GM19324 (cell line): ENCODE measurements around the gene PTPN14.
A peak's percentile ranks its signal among the peaks of the same experiment; 100 is the strongest.

ENCODE experiments used
- ATAC-seq: cut with Tn5 transposase; IDR thresholded peaks from one replicate; pipeline ENCODE4 v1.9.1; 2021; ENCODE audit warnings: mild to moderate bottlenecking, moderate library complexity; ENCODE audit not compliant: unreplicated experiment, low FRiP score

PTPN14 gene

DNA sequence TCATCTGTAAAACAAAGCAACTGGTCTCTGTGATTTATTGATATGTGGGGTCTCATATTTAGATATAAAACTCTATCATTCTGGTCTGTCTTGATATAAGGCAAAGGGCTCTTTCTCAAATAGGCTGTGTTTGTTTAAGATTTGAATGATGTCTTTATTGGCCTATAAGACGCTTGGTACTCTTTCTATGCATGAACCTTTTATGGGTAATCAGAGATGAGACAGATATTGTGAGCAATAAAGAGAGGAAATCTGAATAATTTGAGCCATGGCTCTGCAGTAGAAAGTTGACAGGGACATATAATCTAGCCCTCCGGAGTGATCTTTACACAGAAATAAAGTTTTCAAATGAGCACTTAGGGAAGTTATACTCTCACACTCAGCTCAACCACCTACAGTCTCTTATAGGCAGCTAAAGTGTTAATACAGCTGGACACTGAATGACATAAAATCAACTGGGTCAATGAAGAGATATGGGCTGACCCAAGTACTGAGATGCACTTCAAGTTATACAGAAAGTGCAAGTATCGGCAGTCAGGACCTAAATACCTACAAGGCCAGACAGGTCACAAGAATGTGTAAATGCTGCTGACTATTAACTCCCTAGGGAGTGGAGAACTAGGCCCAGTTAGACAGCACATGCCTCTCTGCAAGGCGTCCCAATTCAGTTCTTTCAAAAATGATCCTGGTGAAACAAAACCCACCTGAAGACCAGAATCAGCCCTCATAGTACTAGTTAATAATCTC, 111.0 kb downstream of the PTPN14 start:
- no peak for ATAC-seq

DNA sequence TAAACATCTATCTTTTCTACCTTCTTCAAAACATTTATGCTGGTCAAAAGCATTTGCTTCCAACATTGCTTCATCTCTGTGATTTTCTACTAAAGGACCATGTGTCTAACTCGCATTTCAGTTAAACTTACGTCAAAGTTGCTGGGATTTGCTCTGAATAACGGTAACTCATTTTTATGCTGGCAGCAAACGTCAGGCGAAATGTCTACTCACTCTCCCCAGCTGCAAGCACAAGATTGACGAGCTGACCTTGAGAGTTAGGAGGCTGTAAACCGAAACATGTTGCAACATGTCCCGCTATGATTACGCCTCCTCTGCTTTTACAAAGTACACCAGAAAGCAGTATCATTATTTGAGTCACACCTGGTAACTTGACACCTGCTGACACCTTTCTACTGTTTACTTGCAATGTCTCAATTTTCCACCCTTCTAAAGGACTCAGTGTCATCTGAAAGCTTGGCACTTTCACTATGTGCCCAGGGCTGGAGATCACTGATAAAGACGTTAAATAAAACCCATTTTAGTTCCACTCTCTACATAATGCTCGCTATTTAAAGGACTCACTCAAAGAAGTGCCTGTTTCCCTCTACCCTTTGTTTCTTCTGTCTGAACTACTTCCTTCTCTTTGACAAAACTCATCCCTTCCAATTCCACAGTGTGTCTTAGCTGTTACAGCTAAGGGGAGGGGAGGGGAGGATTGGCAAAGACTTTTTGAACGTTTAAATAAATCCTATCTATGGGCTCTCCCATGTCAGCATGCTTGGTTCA, 111.9 kb downstream of the PTPN14 start:
- peak; percentile 84 for ATAC-seq

DNA sequence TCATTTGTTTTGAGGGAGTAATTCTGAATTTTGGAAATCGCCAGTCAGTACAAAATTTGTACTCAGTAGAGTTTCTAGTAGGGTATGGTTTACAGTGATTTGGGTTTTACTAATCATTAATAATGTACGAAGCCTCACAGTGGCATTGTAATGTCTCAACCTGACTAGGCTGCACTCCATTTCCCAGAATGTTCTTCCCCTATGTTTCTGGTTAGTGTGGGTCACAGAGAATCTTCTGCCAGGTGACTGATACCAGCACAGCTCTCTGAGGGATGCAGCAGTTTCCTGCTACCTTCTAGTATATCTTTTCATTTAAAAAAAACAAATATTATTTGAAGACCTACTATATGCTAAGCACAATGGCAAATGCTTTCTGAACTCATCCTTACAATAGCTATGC, 112.9 kb downstream of the PTPN14 start:
- no peak for ATAC-seq

DNA sequence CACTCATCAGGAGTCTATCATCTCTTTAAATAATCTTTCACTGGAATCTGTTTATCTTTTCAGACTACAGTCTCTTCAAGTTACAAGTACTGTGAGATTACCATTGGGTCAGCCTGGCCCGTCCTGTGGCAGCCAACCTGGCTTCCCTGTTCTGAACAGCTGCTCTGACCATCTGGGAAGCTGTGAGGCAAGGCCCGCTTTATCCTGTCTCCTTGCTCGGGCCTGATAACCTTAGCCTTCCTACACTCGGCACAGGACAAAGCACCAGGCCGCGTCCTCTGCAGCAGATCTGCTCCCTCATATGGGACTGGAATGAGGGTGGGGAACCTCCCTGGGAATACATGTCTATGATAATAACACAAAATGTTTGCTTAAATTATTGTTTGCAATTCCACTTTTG, 113.3 kb downstream of the PTPN14 start:
- no peak for ATAC-seq

DNA sequence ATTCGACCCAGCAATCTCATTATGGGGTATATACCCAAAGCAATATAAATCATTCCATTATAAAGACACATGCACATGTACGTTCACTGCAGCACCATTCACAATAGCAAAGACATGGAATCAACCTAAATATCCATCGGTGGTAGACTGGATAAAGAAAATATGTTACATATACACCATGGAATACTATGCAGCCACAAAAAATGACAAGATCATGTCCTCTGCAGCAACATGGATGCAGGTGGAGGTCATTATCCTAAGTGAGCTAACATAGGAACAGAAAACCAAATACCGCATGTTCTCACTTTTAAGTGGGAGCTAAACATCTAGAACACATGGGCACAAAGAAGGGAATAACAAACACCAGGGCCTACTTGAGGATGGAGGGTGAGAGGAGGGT, 115.5 kb downstream of the PTPN14 start:
- no peak for ATAC-seq

DNA sequence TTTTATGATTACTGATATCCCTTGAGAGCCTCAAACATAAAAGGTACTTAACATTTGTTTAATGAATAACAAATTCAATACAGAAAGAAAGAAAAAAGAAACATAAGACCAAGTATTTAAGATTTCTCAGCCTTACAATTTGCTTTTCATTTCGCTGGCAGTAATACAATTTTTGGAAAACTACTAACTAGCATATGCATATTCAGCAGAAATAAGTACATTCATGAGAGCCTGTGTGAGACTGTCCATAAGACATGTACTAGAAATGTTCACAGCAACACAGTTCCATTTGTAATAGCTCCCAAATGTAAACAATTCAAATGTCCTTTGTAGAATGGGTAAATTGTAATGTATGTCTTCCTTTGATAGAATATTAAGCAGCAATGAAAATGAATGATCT, 119.2 kb downstream of the PTPN14 start:
- ATAC-seq = no peak

DNA sequence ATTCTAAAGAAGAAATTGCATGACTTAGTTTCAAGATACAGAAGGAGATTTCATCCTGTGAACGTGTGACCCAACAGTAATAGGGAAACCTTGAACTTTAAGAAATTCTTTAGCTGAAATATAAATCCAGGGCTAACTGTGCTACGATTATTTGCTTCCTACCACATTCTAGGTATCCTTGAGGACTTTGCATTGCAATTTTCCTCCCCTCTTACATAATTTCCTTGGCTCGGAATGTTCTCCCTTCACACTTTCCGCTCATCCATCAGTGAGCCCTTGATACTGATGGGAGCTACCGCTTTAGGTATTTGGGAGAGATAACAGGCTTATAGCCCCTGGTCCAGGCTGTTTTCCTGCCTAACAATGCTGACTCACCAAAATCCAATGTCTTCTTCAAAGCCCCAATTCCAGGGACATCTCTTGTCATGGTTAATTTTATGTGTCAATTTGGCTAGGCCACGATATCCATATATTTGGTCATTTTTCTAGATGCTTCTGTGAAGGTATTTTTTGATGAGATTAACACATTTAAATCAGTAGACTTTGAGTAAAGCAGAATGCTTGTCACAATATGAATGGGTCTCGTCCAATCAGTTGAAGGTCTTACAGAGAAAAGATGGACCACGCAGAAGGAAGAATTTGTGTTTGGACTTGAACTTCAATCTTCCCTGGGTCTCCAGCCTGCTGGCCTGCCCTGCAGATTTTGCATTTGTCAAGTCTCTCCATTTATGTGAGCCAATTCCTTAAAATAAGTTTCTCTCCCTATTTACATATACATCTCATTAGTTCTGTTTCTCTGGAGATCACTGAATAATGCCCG, 121.2 kb downstream of the PTPN14 start:
- no peak for ATAC-seq

DNA sequence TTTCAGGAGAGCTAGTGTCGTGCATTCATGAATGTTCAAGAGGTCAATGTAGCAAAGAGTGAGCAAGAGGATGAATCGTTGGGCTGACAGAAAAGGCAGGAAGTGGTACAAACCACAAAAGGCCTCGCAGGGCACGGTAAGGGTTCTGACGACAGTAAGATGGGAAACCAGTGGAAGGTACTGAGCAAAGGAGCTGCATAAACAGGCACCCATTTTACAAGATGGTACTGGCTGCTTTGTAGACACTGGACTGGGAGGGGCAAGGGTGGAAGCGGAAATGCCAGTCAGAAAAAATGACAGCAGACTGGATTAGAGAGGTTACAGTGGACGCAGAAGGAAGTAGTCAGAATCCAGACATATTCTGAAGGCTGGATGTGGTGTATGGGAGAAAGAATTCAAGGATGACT, 123.5 kb downstream of the PTPN14 start:
- peak; percentile 96 for ATAC-seq

DNA sequence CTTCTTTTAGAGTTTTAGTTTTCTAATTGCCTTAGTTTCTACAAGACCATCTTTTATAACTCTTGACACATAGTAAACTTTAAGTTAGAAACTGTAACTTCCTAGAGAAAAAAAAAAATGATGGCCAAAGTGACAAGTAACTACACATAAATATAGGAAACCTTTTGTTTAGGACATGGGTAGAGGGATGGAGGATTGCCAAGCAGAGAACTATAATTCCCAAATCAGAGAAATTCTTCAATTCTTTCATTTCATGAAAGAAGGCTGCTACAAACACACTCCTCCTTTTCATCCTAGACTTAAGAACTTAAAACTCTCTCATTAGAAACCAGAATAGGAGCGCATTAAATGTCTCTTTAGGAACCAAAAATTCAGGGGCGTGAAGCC, 125.0 kb downstream of the PTPN14 start:
- no peak for ATAC-seq

DNA sequence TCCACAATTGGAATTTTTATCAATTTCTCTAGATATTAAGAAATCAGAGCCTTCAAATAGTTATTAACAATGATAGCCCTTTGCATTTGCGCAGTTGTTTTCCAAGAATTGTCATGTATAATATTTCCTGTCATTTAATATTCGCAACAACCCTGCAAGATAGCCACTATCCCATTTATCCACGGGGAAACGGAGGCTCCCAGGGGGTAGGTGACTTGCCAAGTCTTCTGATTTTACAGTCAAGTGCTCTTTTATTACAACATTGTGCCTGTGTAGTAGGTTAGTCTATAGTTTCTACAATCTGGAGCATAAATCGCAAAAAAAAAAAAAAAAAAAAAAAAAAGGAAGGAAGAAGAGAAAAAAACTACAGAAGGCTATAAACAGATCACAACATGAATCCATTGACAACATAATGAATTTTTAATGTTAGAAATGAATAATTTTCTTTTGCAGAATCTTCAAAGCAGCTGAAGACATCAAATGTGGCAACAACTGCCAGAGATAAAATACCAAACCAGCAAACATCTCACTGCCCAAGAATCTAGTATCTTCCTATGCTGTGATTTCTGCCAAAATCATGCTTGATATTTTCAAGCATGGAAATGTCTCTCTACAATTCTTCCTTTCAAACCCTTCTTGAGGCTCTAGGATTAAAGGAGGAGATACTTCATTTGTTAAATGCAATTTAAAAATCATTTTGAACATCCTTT, 125.5 kb downstream of the PTPN14 start:
- ATAC-seq = no peak

DNA sequence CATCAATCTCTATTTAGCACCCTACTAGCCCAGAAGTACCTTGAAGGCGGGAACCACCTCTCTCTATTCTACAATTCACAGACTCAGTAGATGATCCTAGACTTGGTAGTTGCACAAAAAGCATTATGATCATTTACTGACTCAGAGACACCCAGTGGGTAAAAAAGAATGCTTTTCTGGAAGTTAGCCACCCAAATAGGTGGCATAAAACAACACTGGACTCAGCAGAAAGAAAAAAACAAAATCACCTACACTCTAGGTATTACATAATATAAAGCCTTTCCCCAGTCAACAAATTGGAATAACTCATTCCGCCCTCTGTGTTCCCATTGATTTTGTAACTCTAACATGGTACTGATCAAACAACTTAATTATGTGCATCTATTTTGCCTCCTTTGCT, 126.3 kb downstream of the PTPN14 start:
- no peak for ATAC-seq

DNA sequence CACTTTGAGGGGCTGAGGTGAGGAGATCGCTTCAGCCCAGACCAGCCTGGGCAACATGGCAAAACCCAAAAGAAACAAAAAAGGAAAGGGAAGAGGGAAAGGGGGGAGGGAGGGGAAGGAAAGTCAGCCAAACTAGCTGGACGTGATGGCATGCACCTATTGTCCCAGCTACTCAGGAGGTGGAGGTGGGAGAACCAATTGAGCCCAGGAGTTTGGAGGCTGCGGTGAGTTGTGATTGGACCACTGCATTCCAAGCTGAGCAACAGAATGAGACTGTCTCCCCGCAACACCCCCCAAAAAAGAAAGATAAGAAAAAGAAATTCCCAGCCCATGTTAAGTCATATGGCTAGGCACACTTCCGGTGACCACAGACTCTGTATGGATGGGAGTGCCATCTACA, 128.4 kb downstream of the PTPN14 start:
- no peak for ATAC-seq

DNA sequence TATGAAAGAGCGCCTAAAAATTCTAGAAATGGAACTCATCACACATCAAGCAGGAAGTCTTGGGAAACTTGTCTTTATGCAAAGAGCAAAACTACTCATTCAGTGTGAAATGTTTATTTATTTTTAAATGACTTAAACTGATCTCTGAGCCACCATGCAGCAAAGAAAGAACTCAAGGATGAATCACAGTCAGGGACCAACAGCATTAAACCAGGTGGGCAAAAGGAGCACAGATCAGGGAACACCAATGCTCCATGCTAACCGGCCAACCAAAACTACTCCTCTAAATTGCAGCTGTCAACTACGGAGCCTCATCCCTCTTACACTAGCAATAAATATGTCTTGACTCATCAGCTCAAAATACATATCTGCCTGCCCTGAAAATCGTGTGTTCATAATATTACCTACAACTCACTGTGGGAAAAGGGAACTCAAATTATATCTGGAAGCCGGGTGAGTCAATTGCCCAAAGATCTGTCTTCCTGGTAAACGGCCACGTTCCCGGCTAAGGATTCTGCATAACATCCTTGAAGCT, 129.2 kb downstream of the PTPN14 start:
- no peak for ATAC-seq

DNA sequence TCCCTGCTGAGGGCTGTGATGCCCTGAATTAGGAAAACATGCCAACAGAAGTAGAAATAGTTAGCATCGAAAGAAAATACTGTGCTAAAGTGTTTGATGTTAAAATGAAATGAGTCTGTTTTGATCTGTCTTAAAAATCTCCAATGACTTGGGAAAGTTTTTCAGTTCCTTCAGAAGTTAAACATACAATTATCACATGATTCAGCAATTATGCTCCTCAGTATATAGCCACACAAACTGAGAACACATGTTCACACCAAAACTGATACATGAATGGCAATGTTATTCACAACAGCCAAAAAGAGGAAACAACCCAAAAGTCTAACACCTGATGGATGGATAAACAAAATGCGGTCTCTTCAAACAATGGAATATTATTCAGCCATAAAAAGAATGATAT, 130.6 kb downstream of the PTPN14 start:
- no peak for ATAC-seq

DNA sequence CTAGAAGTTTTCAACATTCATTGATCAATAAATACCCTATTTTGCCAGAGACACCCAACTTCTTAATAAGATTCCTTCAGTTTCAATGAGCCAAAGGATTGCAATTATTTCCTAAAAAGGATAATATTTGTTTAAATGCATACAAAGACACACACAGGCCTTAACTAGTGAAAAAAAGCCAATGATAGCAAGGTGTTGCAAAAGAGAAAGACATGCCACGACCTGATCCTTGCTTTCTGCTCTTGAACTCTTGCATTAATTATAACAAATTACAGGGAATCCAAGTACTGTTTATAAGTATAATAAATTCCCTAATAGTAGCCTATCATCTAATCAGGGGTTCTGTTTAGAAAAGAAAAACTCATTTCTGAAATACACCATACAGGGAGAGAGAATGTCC, 131.1 kb downstream of the PTPN14 start:
- no peak for ATAC-seq

DNA sequence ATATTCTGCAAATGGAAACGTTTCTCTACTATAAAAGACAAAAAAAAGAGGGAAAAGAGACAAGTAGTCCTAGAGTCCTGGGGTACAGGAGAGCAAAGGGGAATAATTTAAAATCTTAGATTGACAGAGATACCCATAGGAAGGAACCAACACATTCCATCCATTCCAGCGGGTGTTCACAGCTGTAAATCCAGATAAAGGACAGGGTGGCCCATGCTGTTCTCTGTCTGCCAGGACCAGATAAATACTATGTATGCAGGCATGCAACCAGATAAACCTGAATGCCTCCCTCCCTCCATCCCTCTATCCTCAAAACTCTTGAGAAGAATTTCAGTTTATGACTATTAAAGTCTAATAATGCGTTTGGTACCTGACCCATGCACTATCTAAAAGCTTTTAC, 131.8 kb downstream of the PTPN14 start:
- no peak for ATAC-seq

DNA sequence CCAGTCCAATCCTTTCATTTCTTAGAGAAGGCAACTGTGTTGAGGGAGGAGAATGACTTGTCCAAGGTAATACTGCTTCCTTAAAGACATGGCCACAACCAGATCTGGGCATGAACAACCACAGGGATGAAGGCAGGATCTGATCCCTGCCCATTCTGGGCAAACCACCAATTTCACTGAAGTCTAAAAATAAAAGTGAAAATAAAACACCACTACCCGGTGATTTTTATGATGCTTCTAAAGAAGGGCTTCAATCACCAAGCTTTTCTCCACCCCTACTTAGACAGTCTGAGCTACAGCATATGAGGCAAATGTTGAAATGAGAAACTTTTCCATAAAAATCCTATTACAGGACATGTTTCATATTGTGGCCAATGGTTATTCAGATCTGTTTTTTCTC, 133.0 kb downstream of the PTPN14 start:
- no peak for ATAC-seq

DNA sequence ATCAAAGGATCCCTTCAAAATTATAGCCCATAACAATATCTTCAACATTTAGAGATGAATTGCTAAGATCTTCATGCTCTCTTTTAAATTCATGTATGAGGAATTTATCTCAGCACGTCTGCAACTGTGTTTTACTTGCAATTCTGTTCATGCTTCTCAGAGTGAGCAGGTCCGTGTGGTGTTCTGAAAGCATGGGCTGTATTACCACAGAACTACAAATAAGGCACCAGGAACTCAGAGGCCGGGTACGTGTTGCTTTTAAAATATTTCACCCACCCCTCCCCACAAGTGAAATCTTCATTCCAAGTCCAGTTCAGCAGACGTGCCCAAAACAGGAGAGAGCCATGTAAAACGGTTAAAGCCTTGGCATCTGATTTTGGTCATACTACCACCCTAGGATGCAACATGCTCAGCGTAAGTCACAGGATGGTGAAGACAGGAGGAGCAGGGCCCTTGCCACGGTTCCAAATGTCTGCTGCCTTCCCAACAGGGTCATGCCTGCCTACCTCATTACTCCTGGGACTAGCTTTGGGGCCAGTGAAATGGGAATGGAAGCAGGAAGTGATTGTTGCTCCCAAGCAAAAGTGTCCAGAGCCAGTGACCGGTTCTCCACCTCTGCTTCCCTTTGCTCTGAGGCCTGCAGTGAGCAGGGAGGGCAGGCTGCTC, 133.7 kb downstream of the PTPN14 start:
- no peak for ATAC-seq

DNA sequence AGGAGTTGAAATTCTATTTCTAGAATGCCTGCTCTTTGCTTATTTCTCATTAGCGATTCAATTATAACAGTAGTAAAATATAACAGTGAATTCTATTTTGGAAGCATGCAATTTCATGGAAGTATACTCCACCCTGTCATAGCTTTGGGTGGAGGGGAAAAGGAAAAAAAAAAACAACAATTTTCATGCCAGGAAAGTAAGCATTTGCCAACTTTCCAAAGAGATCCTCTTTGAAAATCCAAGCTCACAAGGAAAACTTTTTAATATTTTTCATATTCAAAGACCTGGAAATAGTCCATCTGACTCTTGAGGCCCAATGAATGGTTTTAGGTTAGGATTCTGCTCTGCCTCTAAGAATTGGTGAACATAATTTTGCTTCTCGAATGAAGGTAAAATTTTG, 134.5 kb downstream of the PTPN14 start:
- no peak for ATAC-seq

DNA sequence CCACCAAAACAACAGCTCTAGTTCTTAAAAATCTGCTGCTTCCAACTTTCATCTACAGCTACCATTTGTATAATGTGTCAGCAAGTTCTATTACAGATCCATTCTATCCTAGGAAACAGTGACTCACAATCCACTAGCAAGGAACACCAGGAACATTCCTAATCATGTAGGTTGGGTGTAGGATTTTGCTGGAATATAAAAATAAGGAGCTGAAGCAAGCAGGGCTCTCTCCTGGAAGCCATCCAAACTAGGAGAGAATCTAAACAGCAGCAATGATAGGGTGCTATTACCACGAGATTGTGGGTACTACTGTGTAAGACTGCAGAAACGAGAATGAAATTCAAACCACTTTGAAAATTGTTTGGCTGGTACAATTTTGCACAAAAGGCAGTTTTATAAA, 135.0 kb downstream of the PTPN14 start:
- ATAC-seq = no peak
